AG08396 (cell line): ENCODE data around the gene MUC20.
"Not testable (repeated sequence)": the region's sequence is repeated elsewhere in the genome, so short reads cannot be mapped to it uniquely, and the experiment has no call there.

Source experiments
- DNase-seq: peaks from one replicate; pipeline ENCODE4 v3.0.0; 2012; ENCODE audit warnings: low spot score, mixed read lengths

MUC20 gene

GRCh38 chr3:195770841-195771645 is 50.3 kb downstream of the MUC20 start:
- DNase-seq = not testable (repeated sequence)

- DNase-seq = no peak
Measured at GRCh38 chr3:195771646-195772300, 51.0 kb downstream of the MUC20 start.

- no peak for DNase-seq
Measured at GRCh38 chr3:195773956-195774537, 53.3 kb downstream of the MUC20 start.

- DNase-seq = peak; percentile 52
Measured at GRCh38 chr3:195774917-195775316, 54.1 kb downstream of the MUC20 start.

GRCh38 chr3:195777975-195778374 is 57.2 kb downstream of the MUC20 start:
- DNase-seq = no peak

- DNase-seq = not testable (repeated sequence)
Measured at GRCh38 chr3:195781236-195781635, 60.5 kb downstream of the MUC20 start.
